ENCODE results near the gene NCOA4.

GRCh38 chr10:46070749-46071148, 40.3 kb upstream of the NCOA4 start:
- TF ChIP-seq CTCF (IDR thresholded peaks at IDR 0.05) = no peak
- no peak for TF ChIP-seq POLR2A (IDR thresholded peaks at IDR 0.05)
